NCI-H748 (cell line): Measurements from ENCODE around the gene PTPRC.

Experiments
- DNase-seq: peaks from one replicate; lab custom pipeline; 2025; ENCODE audit not compliant: unreplicated experiment; lab: John Stamatoyannopoulos, UW

PTPRC gene

DNA sequence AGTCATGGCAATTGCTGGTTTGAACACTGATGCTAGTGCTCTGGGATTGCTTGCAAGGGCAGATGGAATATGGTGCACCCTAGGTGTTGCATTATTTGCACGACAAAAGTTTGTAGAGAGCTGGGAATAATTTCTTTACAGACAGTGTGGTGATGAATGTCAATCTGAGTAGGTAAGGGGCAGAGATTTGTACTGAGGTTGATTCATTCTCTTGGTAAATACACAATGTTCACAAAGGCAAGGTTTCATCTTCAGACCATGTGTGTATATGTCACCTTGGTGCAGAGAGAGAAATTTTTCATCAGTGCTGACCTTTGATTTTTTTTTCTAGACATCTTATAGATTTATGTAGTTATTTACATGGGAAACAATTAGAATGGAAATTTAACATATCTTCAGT is 5.0 kb downstream of the PTPRC start:
- DNase-seq = no peak

DNA sequence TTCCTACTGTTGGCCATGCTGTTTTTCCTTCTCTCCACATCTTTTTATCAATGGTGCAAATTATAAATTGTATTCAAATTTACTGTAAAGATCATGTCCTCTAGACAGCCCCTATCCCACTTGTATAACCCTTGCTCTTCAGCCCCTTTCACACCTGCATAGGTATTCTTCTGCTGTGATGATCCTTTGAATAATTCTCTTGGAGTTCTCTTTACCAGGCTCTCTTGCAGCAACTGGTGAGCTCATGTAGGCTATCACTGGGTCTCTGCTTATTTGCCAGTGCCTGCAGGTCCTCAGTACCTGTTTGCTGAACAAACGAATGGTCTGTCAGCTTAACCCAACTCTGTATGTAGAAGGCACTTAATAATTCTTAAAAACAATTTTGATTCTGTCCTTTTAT is 8.2 kb downstream of the PTPRC start:
- DNase-seq = no peak

DNA sequence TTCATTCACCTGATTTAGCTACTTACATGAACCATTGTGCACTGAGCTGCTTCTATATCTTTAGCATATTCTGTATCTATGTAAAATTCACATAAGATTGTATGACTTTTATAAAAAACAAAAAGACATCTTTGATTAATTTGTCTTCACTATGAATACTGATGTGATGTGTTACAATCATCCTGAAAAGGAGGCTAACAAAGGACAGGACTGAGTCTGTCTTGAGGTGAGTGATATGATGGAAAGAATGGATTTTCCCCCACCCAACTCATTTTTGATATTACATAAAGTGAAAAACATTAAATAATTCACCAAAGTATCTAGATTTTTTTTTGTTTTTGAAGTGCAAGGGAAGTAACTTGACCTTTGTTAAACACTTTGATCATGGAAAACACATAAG is 9.8 kb downstream of the PTPRC start:
- DNase-seq = no peak

DNA sequence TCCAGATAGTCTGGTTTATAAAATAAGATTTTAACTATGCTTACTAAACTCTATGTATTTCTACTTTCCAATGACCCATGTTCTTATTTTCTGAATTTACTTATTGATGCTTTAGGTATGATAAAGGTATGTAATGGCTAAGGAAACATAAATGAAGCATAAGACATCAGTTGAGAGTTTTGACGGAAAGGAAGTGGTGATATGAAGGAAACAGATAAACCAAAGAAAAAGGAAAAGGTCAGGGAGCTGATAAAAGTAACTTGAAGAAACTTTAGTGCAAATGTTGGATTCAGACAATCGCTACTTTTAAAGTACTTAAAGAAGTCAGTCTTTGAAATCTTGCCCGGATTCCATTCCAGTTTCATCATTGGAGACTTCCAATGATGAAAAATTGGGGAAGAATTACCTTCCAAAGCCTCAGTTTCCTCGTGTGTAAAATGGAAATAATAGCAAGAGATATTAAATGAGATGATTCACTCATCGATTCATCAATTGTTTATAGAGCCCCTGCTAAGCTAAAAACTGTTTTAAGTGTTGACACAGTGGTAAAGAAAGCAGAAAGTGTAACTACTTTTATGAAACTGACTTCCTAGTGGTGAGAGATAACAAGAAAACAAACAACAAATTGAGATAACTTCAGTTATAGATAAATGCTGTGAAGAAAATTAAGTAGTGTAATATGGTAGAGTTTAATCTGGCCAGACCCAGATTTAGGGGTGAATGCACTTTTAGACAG is 10.6 kb downstream of the PTPRC start:
- DNase-seq = no peak

DNA sequence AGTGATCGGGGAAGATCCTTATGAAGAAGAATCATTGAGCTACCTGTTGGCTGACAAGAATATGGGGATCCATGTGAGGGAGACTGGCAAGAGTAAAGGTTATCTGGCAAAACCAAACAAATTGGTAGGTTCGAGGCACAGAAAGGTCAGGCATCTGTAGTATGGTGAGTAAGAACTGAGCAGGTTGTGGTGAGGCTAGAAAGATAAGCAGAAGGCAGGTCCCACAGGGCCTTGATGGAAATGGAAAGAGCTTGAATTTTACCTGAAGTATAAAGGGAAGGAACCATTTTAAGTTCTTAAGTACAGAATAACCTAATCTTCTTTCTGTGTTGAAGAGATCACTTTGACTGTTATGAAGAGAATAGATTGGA is 11.1 kb downstream of the PTPRC start:
- no peak for DNase-seq

DNA sequence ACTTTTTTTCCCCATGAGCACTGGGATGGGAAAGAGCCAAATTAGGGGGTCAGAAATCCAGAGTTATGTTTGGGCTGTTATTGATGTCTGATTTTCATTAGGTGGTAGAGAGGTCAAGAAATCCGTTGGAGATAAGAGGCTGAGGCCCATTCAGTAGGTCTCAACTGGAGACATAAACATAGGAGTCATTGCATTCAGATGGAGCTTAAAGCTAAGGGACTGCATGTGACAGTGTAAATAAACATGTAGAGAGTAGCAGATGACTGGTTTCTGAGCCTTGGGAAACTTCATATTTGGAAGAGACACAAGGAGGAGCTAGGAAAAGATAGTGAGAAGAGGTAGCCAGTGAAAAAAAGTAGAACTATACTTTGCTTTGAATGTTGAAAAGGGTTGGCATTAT is 11.7 kb downstream of the PTPRC start:
- no peak for DNase-seq

DNA sequence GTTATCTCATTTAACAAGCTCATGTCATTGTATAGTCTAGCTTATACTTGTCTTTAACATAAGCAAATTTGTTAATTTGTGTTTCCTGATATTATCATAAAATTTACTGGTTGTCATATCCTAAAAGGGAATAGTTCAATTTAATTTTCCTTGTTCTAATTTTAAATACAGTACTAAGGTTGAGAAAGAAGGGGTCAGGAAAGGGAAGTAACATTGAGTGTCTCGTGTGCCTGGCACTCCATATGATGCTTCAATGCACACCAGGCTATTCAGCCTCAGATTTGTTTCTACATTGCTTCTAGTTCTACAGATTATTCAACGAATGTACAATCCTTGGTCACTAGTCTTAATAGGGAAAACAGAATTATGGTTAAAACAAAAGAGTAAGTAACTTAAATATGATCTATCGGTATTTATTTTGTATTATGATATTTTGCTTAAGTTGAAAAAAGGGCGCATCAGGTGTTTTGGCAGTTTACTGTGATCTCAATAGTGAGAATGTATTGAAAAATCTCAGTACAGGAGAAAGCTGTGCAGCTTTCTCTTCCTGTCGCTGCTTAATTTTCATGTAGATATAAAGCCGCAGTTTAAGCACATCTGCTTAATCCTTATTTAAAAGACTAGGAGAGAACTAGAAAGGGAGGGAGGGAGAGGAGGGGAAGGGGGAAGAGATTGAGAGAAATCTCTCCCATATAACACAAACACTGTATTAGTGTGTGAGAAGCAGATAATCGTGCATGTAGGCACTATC is 13.0 kb downstream of the PTPRC start:
- no peak for DNase-seq

DNA sequence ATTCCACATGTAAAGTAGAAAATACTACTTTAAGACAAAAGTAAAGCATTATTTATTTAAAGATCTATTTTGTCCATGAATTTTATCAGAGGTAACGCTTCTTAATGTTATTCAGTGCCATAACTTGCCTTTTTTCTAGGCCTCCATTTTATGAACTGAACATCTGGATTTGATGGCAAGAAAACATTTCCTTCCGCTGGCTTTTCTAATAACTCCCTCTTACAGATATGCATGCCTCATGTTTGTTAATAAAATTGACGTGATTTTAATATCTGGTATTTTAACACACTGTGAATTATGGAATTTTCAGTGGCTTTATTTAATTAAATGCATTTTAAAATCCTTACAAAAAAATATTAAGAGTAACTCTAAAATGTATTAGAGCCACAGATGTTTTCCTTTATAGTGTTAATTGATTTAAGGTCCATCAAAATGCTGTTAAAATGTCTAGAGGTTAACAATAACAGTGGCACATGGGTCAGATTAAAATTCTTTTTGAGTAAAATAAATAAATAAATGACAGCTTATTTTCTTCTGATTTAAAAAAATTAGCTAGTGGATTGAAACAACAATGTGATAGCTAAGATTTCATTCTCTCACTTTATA is 15.1 kb downstream of the PTPRC start:
- DNase-seq = no peak

DNA sequence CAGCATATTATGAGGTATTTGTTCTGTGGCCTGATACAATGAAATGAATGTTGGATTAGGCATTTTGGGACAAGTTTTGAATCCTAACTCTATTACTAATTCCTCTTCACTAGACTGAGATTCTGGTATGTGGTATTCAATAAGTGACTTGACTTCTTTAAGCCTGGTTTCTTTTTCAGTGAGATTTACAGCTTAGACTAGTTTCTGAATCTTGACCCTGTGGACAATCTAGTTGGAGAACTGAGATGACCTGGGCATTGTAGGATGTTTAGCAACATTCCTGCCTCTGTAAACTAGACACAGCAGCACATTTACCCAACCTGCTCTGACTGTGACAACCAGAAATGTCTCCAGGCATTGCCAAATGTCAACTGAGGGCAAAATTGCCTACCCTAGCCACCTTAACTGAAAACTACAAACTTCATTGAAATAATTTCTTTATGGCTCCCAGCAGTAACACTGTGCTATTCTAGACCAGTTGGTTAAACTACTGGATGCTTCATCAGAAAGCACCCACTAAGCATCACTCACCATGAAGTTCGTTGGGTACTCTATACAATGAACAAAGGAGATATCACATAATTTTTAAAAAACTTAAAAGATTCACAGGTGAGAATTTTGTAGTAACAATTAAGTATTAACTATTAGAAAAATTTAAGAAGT is 16.8 kb downstream of the PTPRC start:
- no peak for DNase-seq

DNA sequence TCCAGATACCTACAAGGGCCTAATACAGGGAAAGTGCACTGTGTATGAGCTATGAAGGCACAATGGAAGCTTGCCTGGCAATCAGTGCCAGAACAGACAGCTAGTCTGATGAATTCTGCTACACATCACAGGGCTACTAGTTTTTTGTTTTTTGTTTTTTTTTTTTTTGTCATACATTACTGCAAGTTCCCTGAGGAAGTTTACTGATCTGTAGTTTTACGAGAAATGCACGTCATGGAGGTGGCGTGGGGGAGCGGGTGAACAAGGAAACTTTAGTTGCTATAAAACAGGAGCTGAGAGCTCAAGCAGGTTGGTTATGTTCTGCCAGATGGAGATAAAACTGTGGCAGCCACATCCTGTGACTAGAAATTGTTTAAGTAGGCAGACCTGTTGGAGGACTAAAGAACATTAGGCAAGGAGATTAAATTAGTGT is 17.7 kb downstream of the PTPRC start:
- DNase-seq = no peak

DNA sequence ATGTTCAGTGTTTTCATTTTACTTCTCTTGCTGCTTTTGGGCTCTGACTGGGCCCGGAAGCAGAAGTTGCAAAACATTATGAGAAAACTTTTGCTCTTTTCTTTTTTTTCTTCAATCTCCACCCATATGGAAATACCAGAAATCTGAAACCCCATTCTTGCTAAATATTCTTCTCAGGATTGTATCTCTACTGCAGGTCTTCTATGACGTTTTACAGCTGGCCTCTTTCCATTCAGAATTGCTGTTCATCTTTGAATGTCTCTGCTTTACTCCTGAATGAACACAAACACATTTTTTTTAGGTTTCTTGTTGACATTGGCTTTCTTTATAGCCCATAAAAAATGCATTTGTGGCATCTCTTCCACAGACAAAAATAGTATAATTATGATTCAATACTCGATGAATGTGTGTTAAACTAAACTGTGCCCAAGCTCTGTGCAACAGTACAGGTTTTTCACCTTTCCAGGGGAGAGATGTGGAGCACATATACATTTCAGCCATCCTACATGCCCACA is 18.8 kb downstream of the PTPRC start:
- DNase-seq = no peak

DNA sequence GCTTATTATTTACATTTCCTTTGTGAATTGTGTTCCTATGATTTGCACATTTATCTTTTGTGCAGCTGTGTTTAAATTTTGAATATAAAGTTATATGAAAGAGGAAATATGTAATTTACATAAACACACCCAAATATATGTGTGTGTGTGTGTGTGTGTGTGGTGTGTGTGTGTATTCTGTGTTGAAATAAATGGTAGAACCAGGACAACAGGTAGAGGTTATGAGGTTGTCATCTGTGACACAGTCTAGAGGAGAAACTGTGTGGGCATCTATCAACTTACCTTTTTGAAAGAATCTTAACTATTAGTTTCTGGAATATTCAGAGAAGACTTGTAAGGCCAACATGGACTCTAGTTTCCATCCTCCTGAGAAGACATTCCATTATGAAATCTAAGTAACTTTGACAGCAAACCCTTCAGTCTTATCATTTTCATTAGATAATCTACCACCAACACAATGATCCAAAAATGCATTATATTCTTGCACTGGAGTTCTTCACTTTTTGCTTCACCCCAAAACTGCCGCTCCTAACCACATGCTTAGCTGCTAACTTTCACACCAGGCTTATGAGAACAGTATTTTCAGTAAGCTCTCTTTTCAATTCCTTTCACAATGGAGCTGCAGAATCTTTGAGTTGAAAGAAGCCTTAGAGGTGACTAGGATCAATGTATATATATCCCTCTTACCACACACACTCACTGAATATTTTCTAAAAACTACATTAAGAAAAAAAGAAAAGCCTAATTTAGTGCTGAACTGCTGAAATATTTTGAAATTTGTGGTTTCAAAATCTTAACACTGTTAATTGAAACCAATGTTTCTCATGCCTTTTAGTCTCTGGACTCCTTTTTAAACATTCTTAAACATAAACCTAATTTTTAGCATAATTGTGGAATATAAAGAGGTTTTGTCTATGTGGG is 21.8 kb downstream of the PTPRC start:
- DNase-seq = no peak

DNA sequence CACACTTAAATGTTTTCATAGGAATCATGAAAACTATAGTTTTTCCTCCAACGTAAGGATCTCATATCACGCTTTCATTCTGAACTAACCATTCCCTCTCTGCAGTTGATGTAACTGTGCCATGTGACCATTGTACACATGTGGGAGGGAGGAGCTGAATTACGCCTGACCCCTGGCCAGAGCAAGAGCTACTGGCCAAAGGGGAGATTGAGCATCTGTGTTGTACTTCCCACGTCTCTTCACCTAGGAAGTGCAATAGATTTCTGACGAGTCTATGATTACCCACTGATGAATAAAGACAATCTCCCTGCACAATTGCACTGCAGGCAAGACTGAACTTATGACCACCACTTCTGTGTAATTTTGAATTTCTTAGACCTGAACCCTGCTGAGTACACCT is 24.0 kb downstream of the PTPRC start:
- no peak for DNase-seq

DNA sequence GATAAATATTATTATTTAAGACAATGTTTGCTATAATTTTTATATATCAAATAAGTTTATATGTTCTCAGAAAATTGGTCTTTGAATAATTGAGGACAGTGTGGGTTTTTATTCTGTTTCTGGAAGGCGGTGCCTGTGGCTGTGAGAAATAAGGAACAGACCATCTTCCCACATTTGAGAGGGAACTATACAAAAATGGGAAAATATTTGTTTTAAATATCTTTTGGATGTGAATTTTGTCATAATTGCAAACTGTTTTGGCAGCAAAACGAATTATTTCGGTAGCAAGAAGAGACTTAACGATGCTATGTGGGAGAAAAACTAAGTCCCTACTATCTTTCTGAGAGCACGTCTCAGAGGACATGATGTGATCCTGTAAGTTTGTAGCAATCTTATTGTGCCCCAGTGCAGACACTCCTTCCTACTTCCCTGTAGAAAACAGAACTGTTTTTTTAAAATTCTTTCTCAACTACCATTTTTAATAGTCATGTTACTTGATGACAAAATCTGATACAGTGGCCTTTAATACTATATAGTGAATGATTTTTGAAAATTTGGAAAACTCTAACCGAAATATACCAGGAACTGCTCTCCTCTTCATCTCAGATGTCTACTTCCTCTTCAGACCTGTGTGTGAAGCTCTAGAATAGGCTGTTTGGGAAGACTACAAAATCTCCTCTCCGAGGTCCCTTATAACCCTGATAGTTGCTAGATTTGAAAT is 25.4 kb downstream of the PTPRC start:
- DNase-seq = no peak

DNA sequence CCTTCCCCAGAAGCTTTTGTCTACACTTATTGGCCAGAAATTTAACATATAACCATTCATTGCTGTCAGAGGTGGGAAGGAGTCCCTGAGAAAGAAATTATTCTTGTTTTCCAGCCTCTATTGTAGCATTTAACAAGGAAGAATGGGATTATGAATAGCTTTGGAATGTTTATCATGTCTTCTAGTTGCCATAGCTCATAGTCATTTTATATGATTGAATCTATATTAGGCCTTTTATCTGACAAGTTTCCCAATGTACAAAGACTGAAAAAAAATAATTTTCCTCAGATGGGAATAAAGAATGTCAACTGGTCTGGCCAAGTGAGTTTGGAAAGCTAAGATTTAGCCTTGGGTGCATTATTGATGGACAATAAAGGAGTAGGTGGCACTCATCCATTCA is 28.3 kb downstream of the PTPRC start:
- DNase-seq = no peak

DNA sequence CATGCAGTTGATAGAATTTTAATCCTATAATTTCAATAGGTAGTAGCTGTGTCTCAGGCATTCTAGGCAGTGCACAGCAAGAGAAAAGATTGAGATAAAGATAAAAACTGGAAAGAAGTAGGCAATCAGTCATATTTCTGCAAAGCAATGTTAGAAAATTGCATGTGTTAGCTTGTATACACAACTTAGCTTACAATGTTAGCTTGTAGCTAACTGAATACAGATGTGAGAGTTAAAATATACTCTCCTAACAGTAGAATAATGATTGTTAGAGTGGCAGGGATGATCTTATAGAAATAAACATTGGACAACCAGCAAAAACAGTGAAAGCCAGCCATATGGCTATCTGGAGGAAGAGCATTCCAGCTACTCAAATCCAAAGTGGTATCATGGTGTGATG is 29.0 kb downstream of the PTPRC start:
- DNase-seq = no peak

DNA sequence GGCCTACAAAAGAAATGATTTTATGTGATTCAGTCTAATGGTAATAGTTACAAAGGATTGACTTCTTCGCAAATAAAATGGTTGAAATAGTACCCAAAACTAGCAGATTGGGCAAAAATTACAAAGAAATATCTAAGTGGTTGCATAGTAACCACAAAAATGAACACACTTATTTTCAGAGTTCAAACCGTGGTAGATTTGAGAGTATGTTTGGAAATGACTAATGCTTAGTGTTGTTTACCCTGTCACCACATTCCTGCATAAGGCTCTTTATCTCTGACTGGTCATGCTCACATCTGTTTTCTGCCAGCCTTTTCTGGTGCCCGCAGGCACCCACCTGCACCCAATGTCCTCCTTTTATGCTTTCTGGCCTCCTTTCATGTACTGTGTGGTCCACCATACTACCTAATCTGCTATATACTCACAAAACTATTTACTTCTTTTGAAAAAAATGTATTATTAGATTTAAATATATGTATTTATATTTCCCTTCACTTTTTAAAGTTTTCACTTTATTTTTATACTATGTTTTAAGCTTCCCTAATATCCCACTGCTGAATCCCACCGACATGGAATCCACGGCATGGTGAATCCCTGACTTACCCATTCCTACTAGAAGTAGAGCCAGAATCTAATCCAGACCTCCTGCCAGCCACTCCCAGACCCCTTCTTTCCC is 30.3 kb downstream of the PTPRC start:
- no peak for DNase-seq

DNA sequence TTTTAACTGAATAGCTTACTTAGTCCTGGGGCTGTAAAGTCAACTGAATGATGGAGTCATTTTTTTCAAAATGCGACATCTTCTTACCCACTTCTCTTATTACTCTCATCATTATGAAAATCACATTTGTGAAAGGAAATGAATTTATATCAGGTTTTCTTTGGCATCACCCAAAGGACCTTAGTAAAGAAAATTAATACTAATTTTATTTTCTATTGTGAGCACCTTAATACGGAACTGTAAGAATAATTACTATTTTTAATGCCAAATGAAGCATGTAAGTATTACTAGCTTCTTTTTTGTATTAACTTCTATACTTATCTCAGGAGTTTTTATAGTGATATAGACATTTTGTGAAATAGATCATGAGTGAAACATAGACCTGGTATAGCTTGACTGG is 30.9 kb downstream of the PTPRC start:
- no peak for DNase-seq

DNA sequence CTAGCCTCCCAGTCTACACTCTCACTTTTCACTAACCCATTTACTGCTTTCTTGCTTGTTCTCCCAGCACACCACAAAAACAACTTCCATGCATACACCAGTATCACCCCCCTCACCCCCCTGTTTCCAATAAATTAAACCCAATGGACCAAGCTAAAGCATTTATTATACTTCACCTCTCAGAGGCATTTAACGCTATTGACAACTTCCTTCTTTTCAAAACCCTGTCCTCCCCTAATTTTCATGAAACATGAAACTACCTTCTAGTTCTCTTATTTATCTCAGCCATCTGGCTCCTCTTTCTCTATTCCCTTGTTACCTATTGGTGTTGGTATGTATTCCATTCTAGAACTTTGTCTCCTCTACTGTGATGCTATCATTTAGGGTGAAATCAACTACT is 32.3 kb downstream of the PTPRC start:
- no peak for DNase-seq
